LNCAP (cell line): Measurements from ENCODE around the gene ESRRA.

Source experiments
- CTCF ChIP-seq: fragments of 450-650 bp; IDR thresholded peaks from 2 replicates; pipeline ENCODE4 v1.5.1; 2017; ENCODE audit warnings: mild to moderate bottlenecking

The ESRRA gene

GRCh38 chr11:64349025-64349387 is 43.7 kb downstream of the ESRRA start:
- TF ChIP-seq CTCF, result no peak

GRCh38 chr11:64349404-64349803 is 44.1 kb downstream of the ESRRA start:
- TF ChIP-seq CTCF, result no peak

GRCh38 chr11:64351136-64351631 is 45.9 kb downstream of the ESRRA start:
- no peak for TF ChIP-seq CTCF

- no peak for TF ChIP-seq CTCF
Observed at GRCh38 chr11:64352099-64352994, 47.0 kb downstream of the ESRRA start.

GRCh38 chr11:64352995-64353714 is 47.8 kb downstream of the ESRRA start:
- TF ChIP-seq CTCF, result no peak

GRCh38 chr11:64353715-64354506 is 48.6 kb downstream of the ESRRA start:
- TF ChIP-seq CTCF, result no peak
